SK-N-SH treated with all-trans-retinoic acid at 6 μM for 48 hours (cell line): ENCODE data around the gene AKAP9.

Experiments
- OSR1 ChIP-seq: fragments of 250-450 bp; sonication (Bioruptor Pico); IDR thresholded peaks from 2 replicates; pipeline ENCODE4 v1.8.0; 2022; ENCODE audit warnings: moderate library complexity, mild to moderate bottlenecking, inconsistent platforms
- TF ChIP-seq, protein P1 (sequence below): fragments of 250-450 bp; sonication (Bioruptor Pico); IDR thresholded peaks from 2 replicates; pipeline ENCODE4 v1.8.0; 2020; ENCODE audit warnings: mild to moderate bottlenecking, moderate library complexity, borderline replicate concordance

DNA sequence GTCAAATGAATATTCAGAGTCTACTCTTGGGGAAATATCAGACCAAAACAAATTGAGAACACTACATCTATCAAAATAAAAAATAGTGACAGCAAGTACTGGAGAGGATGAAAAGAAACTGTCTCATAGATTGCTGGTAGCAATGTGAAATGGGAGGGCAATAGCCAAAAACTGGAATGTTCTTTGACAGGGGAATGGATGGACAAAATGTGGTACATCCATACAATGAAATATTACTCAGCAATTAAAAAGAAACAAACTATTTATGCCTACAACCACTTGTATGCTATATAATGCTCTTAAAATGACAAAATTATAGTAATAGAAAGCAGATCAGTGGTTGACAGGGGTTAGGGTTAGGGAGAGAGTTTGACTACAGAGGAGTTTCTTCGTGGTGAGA, 147.6 kb downstream of the AKAP9 start:
- TF ChIP-seq, protein P1, sequence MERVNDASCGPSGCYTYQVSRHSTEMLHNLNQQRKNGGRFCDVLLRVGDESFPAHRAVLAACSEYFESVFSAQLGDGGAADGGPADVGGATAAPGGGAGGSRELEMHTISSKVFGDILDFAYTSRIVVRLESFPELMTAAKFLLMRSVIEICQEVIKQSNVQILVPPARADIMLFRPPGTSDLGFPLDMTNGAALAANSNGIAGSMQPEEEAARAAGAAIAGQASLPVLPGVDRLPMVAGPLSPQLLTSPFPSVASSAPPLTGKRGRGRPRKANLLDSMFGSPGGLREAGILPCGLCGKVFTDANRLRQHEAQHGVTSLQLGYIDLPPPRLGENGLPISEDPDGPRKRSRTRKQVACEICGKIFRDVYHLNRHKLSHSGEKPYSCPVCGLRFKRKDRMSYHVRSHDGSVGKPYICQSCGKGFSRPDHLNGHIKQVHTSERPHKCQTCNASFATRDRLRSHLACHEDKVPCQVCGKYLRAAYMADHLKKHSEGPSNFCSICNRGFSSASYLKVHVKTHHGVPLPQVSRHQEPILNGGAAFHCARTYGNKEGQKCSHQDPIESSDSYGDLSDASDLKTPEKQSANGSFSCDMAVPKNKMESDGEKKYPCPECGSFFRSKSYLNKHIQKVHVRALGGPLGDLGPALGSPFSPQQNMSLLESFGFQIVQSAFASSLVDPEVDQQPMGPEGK (CRISPR knock-in tag): no peak
- no peak for TF ChIP-seq OSR1 (CRISPR knock-in tag)
